ENCODE results near the gene IRF2. TPM values are rescaled to one million over a fixed set of nuclear protein-coding genes. Genes with fewer than 3 reads are reported as not detected.
A peak's percentile ranks its signal among the peaks of the same experiment; 100 is the strongest.
"Not testable (repeated sequence)": the region's sequence is repeated elsewhere in the genome, so short reads cannot be mapped to it uniquely, and the experiment has no call there.

Gene IRF2
- total RNA-seq, 1 donor from 2014 or later = 27.0 TPM

DNA sequence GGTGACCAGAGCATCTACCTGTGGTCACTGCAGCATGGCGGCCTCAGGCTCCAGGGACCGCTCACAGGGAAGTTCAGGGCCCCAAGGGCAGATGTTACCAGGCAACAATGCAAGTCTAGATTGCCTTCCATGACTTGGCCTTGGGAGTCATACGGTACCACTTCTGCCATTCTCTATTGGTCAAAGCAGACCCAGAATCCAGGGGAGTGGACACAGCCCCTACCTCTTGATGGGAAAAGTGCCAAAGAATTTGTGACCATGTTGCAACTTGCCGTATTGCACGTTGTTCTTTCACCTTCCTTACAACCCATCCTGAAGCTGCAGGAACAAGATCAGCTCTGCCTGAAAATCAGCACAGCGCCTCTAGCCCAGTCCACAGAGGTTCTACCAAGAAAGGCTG lies 111.1 kb downstream of the IRF2 start:
- no peak for DNase-seq

- no peak for DNase-seq
These were observed 112.0 kb downstream of the IRF2 start for GRCh38 chr4:184362396-184362795.

DNA sequence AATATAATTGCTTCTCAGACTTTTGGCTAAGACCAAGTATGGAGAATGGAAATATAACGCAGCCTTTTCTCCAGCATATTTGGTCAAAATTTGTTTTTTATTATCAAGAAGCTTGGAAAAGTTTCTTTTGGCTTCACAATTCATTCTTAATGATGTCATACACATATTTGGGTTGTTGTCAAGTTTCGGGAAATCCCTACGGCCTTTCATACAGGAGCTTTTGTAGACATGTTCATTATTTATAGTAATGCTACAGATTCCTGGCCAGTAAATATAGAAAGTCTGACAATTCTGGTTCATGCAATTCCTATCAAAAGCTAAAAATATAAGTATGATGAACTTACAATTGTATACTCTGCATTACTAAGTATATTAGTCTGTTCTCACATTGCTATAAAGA lies 112.9 kb downstream of the IRF2 start:
- peak; percentile 84 for DNase-seq

DNA sequence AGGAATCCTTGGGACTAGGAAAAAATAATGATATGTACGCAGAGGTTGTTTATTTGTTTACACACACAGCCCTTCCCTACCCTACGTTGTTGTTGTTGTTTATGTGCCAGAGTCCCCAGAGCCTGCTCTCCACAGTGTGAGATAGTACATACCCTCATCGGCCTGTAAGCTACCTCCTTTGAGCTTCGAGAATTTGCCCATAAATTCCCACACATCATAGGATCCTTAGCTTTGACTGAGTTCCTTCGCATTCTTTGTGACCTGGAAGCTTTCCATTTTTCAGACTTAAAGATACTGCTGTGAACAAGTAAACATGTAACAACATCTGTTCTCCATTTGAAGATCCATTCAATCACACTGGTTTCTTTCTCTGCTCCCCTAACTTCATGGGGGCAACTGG lies 114.5 kb downstream of the IRF2 start:
- DNase-seq = peak; percentile 67

DNA sequence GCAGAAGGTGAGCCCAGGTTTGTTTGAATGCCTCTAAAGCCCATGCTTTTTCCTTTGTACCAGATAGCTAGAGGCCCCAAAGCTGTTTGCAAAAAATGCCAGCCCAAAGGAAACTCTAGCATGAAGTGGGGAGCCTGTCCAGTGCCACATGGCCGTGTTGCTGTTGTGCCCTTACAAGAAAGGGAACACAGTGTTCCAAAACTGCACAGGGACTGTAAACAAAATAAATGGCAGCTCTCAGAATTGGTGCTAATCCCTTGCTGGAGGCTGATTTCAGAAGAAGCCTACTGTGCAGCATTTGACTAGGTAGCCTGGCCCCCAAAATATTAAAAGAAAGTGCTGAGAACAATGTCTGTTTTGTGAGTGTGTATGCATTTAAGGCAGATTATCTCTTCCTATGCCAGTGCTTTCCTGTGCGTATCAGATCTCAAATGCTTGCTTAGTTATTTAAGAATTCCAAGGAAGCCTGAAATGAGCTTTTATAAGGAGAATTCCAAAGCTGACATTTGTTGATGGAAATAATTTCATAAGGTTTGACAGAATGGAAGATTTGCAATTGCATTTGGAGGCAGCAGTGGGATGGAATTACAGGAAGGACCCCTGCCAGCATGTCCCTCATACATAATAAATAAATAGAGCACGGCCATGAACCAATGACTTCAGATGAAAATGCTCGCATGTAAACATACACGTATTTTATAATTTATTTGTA lies 115.7 kb downstream of the IRF2 start:
- no peak for DNase-seq

GRCh38 chr4:184357772-184358171 lies 116.6 kb downstream of the IRF2 start:
- DNase-seq = no peak

- DNase-seq = no peak
These were observed 117.2 kb downstream of the IRF2 start for GRCh38 chr4:184357165-184357564.

- no peak for DNase-seq
These were observed 118.0 kb downstream of the IRF2 start for GRCh38 chr4:184356366-184356765.

DNA sequence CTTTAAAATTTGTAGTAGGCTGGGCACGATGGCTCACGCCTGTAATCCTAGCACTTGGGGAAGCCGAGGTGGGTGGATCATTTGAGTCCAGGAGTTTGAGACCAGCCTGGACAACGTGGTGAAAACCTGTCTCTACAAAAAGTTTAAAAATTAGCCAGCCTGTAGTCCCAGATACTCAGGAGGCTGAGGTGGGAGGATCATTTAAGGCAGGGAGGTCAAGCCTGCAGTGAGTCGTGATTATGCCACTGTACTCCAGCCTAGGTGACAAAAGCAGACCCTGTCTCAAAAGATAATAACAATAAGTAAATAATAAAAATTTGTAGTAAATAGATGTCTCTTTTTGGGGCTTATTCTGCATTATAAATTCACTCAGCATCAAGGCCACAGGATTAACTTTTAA lies 118.5 kb downstream of the IRF2 start:
- DNase-seq = no peak

GRCh38 chr4:184355111-184355604 lies 119.2 kb downstream of the IRF2 start:
- DNase-seq = peak; percentile 78

GRCh38 chr4:184352891-184353290 lies 121.5 kb downstream of the IRF2 start:
- DNase-seq = no peak

GRCh38 chr4:184351560-184352451 lies 122.5 kb downstream of the IRF2 start:
- DNase-seq = no peak

GRCh38 chr4:184350964-184351363 lies 123.4 kb downstream of the IRF2 start:
- DNase-seq = no peak

DNA sequence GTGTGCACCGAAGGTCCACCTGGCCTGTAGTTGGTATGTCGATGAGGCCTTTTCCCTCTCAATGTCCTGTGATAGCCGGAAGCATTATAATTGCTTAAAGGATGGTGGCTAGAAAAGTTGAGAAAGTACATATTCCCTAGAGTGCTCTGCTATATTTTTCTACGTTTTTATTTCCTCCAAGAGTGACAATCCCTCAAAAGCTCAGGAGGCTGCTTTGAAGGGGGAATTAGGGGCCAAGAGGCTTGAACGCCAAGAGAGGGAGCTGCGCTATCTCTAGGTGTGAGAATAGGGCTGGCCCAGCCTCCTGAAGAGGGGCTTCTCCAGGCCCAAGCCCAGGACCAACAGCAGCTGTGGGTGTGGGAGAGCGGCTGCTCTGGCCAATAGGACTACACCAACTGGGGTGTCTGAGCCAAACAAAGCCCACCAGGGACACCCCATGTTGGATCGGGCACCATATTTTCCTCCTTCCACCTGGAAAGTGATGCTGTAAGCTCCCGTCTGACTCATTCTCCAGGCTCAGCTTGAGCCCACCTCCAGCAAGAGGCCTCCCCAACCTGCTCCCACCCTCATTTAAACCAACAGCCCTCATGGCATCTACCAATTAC lies 124.0 kb downstream of the IRF2 start:
- DNase-seq = no peak

- no peak for DNase-seq
These were observed 124.9 kb downstream of the IRF2 start for GRCh38 chr4:184349283-184350039.

- DNase-seq = peak; percentile 41
These were observed 125.8 kb downstream of the IRF2 start for GRCh38 chr4:184348311-184349233.

DNA sequence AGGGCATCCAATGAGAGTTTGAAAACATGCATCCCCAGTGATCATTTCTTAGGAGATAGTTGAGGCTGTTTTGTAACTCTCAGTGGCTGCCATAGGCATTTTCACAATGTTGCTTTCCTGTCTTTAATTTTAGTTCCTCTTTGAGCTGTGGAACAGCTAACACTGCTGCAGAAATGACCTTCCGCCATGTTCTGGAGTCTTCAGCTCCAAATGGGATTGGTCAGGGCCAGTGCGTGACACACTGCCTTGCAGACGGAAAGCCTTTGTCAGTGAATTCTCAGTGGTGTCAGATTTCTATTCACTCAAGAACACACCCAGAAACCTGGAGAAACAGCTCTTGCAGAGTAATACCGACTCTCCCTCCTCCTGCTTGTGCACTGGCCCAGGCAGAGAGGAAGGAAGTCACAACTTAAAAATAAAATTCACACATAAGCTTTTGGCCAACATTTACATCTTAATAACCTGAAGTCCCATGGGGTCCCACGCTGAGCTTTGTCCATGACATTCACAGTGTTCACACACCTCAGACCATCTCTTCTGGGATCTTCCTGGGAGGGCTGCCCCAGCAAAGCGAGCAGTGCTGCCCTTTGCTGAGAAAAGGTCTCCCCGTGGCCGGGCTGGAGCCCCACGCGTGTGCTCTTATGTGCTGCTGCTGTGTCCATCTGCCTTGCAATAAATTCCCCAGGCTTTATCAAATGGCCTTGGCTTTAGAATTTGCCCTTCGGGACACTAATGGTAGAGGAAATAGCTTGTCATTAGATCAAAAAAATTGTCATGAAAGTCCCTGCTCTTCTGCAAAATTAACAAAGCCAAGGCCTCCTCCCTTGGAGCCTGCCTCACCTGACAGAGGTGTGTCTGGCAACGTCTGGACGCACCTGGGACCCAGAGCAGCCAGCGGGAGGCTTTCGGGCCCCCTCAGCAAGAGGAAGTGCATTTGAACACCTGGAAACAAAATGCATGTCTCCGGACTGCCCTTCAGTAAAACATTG lies 126.8 kb downstream of the IRF2 start:
- DNase-seq = peak; percentile 43

DNA sequence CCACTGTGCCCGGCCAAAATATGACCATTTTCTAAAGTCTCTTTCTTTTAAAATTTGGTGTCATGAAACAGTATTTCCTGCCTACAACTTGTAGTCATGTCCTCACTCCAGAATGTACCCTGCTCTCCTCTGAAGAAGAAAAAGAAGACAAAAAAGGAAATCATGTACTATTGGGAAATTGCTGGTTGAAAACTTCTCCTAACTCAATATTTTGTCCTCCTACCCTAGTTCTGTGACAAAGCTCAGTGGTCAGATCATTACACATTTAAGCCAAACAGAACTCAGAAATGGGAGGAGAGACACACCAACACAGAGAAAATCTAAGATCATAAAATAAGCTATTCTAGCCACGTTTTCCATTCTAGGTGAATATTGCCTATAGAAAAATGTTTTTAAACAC lies 127.7 kb downstream of the IRF2 start:
- no peak for DNase-seq

DNA sequence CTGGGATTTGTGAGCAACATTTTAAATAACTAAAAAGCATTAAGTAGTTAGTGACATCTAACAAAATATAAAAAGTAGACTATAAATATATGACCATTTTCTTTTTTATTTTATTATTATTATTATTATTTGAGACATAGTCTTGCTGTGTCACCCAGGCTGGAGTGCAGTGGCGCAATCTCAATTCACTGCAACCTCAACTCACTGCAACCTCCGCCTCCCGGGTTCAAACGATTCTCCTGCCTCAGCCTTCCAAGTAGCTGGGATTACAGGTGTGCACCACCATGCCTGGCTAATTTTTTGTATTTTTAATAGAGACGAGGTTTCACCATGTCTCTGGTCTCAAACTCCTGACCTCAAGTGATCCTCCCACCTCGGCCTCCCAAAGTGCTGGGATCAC lies 128.1 kb downstream of the IRF2 start:
- DNase-seq = not testable (repeated sequence)

GRCh38 chr4:184345573-184345922 lies 128.8 kb downstream of the IRF2 start:
- no peak for DNase-seq
